Measurements from ENCODE around the gene CLPTM1. TPM values are rescaled to one million over a fixed set of nuclear protein-coding genes. Genes with fewer than 3 reads are reported as not detected.

The CLPTM1 gene, protein sequence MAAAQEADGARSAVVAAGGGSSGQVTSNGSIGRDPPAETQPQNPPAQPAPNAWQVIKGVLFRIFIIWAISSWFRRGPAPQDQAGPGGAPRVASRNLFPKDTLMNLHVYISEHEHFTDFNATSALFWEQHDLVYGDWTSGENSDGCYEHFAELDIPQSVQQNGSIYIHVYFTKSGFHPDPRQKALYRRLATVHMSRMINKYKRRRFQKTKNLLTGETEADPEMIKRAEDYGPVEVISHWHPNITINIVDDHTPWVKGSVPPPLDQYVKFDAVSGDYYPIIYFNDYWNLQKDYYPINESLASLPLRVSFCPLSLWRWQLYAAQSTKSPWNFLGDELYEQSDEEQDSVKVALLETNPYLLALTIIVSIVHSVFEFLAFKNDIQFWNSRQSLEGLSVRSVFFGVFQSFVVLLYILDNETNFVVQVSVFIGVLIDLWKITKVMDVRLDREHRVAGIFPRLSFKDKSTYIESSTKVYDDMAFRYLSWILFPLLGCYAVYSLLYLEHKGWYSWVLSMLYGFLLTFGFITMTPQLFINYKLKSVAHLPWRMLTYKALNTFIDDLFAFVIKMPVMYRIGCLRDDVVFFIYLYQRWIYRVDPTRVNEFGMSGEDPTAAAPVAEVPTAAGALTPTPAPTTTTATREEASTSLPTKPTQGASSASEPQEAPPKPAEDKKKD
- total RNA-seq: 44.4 TPM

DNA sequence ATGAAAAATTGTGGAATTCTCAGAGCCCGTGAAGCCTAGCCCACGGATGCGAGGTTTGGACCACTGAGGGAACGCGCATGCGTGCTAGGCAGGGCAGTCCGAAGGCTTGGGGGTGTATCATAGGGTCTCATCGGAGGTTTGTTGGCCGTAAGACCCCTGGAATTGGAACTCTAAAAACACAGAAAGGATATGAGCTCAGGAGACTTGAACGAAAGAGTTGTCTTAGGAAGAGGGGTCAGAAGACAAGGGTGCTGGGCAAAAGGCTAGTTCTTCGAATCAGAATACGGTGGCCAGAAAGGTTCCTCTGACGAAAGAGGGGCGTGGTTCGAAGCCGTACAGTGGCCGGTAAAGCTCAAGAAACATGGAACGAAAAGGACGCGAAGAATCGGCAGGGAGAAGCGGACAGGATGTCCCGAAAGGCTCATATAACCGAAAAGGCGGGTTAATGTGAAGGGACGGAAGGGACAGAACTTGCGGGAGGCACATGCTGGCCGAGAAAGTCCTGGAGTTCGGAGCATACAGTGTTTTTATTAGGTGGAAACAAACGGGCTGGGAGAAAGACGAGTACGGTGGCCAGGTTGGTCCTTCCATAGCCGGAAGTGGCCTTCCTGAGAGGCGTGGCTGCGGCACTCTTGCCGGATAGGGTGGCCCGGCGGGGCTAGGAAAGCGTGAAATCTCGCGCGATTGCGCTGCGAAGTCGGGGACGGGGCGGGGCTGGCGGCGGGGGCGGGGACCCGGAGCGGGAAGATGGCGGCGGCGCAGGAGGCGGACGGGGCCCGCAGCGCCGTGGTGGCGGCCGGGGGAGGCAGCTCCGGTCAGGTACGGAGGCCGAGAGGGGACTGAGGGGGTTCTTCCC, at the start of gene CLPTM1:
TSS of gene CLPTM1 (plus strand) at position 732 of the 856 bp plus-strand sequence. CDS start at position 748, 16 bp downstream.

DNA sequence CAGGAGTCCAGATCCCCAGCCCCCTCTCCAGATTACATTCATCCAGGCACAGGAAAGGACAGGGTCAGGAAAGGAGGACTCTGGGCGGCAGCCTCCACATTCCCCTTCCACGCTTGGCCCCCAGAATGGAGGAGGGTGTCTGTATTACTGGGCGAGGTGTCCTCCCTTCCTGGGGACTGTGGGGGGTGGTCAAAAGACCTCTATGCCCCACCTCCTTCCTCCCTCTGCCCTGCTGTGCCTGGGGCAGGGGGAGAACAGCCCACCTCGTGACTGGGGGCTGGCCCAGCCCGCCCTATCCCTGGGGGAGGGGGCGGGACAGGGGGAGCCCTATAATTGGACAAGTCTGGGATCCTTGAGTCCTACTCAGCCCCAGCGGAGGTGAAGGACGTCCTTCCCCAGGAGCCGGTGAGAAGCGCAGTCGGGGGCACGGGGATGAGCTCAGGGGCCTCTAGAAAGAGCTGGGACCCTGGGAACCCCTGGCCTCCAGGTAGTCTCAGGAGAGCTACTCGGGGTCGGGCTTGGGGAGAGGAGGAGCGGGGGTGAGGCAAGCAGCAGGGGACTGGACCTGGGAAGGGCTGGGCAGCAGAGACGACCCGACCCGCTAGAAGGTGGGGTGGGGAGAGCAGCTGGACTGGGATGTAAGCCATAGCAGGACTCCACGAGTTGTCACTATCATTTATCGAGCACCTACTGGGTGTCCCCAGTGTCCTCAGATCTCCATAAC, 49.6 kb upstream of the CLPTM1 start, which contains the start of gene APOE:
TSS of gene APOE (plus strand) at position 360 of the 724 bp plus-strand sequence. CDS start 829 bp downstream, outside the sequence.

DNA sequence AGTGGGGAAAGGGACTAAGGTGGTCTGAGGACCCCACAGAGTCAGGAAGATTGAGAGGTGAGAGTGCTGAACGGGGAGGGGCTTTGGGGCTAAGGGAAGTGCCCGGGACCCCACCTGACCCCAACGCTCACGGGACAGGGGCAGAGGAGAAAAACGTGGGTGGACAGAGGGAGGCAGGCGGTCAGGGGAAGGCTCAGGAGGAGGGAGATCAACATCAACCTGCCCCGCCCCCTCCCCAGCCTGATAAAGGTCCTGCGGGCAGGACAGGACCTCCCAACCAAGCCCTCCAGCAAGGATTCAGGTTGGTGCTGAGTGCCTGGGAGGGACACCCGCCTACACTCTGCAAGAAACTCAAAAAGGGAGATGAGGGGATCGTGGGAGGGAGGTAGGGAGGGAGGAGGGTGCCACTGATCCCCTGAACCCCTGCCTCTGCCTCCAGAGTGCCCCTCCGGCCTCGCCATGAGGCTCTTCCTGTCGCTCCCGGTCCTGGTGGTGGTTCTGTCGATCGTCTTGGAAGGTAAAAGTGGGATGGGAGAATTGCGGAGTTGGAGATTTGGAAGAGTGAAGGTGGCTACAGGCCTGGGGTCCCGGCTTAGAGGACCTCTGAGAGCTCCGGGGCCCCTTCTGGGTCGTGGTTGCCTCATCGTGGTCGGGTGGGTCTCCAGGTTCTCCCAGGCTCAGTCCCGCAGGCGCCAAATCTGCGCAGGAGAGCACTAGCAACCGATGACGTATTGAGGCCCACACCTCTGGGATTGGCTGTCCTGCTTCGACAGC, 40.6 kb upstream of the CLPTM1 start, which contains the start of gene APOC1:
TSS of gene APOC1 (plus strand) at position 176 of the 774 bp plus-strand sequence. CDS start at position 460, 284 bp downstream.

GRCh38 chr19:44942067-44942571, 13.1 kb upstream of the CLPTM1 start, which contains the start of gene APOC4:
Gene APOC4 (plus strand): TSS chr19:44942237. CDS start chr19:44942278, 41 bp downstream.

GRCh38 chr19:45001087-45001739, 46.0 kb downstream of the CLPTM1 start, which contains the start of gene RELB:
Gene RELB (plus strand): TSS chr19:45001464. CDS start chr19:45001580, 116 bp downstream.

GRCh38 chr19:45038931-45039893, 84.0 kb downstream of the CLPTM1 start, which contains the start of gene CLASRP:
Gene CLASRP (plus strand): TSS chr19:45039045. CDS start chr19:45040213, 1,168 bp downstream.

Other genes with a start within 250 kb of the CLPTM1 start
- gene BCL3, start 206.7 kb upstream of the CLPTM1 start, total RNA-seq: 2.9 TPM
- gene CBLC, start 177.5 kb upstream of the CLPTM1 start, total RNA-seq: 1.1 TPM
- gene BCAM, start 146.3 kb upstream of the CLPTM1 start, total RNA-seq: 80.4 TPM
- 67.2 TPM for gene NECTIN2, start 109.1 kb upstream of the CLPTM1 start, total RNA-seq
- gene TOMM40, start 64.1 kb upstream of the CLPTM1 start, total RNA-seq: 29.9 TPM
- 168 TPM for gene APOE, start 49.6 kb upstream of the CLPTM1 start, total RNA-seq
- gene APOC1, start 40.8 kb upstream of the CLPTM1 start, total RNA-seq: 7.1 TPM
- not detected for gene APOC4, start 13.1 kb upstream of the CLPTM1 start, total RNA-seq
- gene APOC2, start 9.3 kb upstream of the CLPTM1 start, total RNA-seq: not detected
- 3.6 TPM for gene RELB, start 46.1 kb downstream of the CLPTM1 start, total RNA-seq
- gene CLASRP, start 83.7 kb downstream of the CLPTM1 start, total RNA-seq: 79.8 TPM
- gene ZNF296, start 121.1 kb downstream of the CLPTM1 start, total RNA-seq: 0.71 TPM
- 17.5 TPM for gene GEMIN7, start 123.9 kb downstream of the CLPTM1 start, total RNA-seq
- gene PPP1R37, start 137.8 kb downstream of the CLPTM1 start, total RNA-seq: 48.3 TPM
- gene NKPD1, start 205.6 kb downstream of the CLPTM1 start, total RNA-seq: 0.60 TPM
- gene TRAPPC6A, start 222.9 kb downstream of the CLPTM1 start, total RNA-seq: 13.2 TPM
- 7.8 TPM for gene BLOC1S3, start 223.4 kb downstream of the CLPTM1 start, total RNA-seq

All from camera-type eye (tissue), 1 donor.